ENCODE results near the gene MRAP.

GRCh38 chr21:32335601-32336575 is 37.2 kb downstream of the MRAP start:
- TF ChIP-seq CTCF (conservative IDR thresholded peaks at IDR 0.05) (no peak), EZH2 (IDR thresholded peaks at IDR 0.05; ENCODE audit: low read depth) (no peak)

All from PC-9 (cell line).